Measurements from ENCODE around the gene RMND5A.
A peak's percentile ranks its signal among the peaks of the same experiment; 100 is the strongest.

RMND5A gene

GRCh38 chr2:86760371-86760770, 40.3 kb downstream of the RMND5A start:
- no peak overlapping the region for H3K27ac ChIP-seq
- no peak for TF ChIP-seq CTCF (IDR thresholded peaks at IDR 0.05)

GRCh38 chr2:86764661-86765309, 44.7 kb downstream of the RMND5A start:
- Histone ChIP-seq H3K27ac (peak overlapping the region; percentile 27), H3K9me3 (no peaks in the 10 kb centered on the region), H3K4me3 (ENCODE audit: low read depth in 1 of 2, low read length in 1 of 2) (no peak overlapping the region), H3K27me3 (no peaks in the 10 kb centered on the region), H3K4me1 (ENCODE audit: control insufficient read depth in 1 of 2, insufficient read depth in 1 of 2, low read depth in 1 of 2, low read length in 1 of 2) (no peaks in the 10 kb centered on the region), H3K36me3 (peaks cover 56% of the 10 kb centered on the region)
- TF ChIP-seq CTCF (IDR thresholded peaks at IDR 0.05): peak; percentile 32

More at GRCh38 chr2:86760371-86760770, 40.3 kb downstream of the RMND5A start:
- Histone ChIP-seq H3K4me1 (ENCODE audit: control insufficient read depth in 1 of 2, insufficient read depth in 1 of 2, low read depth in 1 of 2, low read length in 1 of 2) (no peaks in the 10 kb centered on the region), H3K27me3 (no peaks in the 10 kb centered on the region), H3K4me3 (ENCODE audit: low read depth in 1 of 2, low read length in 1 of 2) (no peak overlapping the region), H3K9me3 (no peaks in the 10 kb centered on the region), H3K36me3 (peaks cover 34% of the 10 kb centered on the region)

- peaks cover 58% of the 10 kb centered on the region for H3K36me3 ChIP-seq
- no peaks in the 10 kb centered on the region for H3K27me3 ChIP-seq
- TF ChIP-seq CTCF (IDR thresholded peaks at IDR 0.05): no peak
- no peak overlapping the region for H3K4me3 ChIP-seq (ENCODE audit: low read depth in 1 of 2, low read length in 1 of 2)
- no peak overlapping the region for H3K27ac ChIP-seq
- H3K4me1 ChIP-seq (ENCODE audit: control insufficient read depth in 1 of 2, insufficient read depth in 1 of 2, low read depth in 1 of 2, low read length in 1 of 2): no peaks in the 10 kb centered on the region
- no peaks in the 10 kb centered on the region for H3K9me3 ChIP-seq
These were observed 45.2 kb downstream of the RMND5A start for GRCh38 chr2:86765310-86765695.

- Histone ChIP-seq H3K27me3 (no peaks in the 10 kb centered on the region), H3K4me3 (ENCODE audit: low read depth in 1 of 2, low read length in 1 of 2) (no peak overlapping the region), H3K9me3 (no peaks in the 10 kb centered on the region), H3K4me1 (ENCODE audit: control insufficient read depth in 1 of 2, insufficient read depth in 1 of 2, low read depth in 1 of 2, low read length in 1 of 2) (no peaks in the 10 kb centered on the region), H3K36me3 (peaks cover 80% of the 10 kb centered on the region), H3K27ac (no peak overlapping the region)
- TF ChIP-seq CTCF (IDR thresholded peaks at IDR 0.05): no peak
These were observed 48.3 kb downstream of the RMND5A start for GRCh38 chr2:86768189-86768949.

GRCh38 chr2:86769838-86770237, 49.7 kb downstream of the RMND5A start:
- H3K27me3 ChIP-seq: no peaks in the 10 kb centered on the region
- no peak overlapping the region for H3K4me3 ChIP-seq (ENCODE audit: low read depth in 1 of 2, low read length in 1 of 2)
- no peaks in the 10 kb centered on the region for H3K4me1 ChIP-seq (ENCODE audit: control insufficient read depth in 1 of 2, insufficient read depth in 1 of 2, low read depth in 1 of 2, low read length in 1 of 2)
- peaks cover 95% of the 10 kb centered on the region for H3K36me3 ChIP-seq
- H3K27ac ChIP-seq: no peak overlapping the region
- H3K9me3 ChIP-seq: no peaks in the 10 kb centered on the region
- no peak for TF ChIP-seq CTCF (IDR thresholded peaks at IDR 0.05)
